ENCODE results near the gene NFIC.
"Not testable (repeated sequence)": the region's sequence is repeated elsewhere in the genome, so short reads cannot be mapped to it uniquely, and the experiment has no call there.

DNA sequence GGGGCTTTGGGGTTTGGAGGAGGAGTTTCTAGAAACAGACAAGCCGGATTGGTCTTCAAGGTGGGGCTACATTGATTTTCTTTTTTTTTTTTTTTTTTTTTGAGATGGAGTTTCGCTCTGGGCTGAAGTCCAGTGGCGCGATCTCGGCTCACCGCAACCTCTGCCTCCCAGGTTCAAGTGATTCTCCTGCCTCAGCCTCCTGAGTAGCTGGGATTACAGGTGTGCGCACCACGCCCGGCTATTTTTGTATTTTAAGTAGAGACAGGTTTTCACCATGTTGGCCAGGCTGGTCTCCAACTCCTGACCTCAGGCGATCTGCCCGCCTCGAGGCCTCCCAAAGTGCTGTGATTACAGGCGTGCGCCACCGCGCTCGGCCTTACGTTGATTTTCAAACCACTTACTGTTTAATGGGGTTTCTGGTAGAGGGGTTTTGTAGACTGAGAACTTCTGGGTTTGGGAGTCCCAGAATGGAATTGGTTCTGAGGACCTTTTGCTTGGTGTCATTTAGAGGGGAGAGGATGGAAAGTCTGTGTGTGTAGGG lies 141.8 kb downstream of the NFIC start:
- TF ChIP-seq POLR2A (IDR thresholded peaks at IDR 0.05; ENCODE audit: extremely low read depth, insufficient read length): not testable (repeated sequence)
- TF ChIP-seq, protein P1, sequence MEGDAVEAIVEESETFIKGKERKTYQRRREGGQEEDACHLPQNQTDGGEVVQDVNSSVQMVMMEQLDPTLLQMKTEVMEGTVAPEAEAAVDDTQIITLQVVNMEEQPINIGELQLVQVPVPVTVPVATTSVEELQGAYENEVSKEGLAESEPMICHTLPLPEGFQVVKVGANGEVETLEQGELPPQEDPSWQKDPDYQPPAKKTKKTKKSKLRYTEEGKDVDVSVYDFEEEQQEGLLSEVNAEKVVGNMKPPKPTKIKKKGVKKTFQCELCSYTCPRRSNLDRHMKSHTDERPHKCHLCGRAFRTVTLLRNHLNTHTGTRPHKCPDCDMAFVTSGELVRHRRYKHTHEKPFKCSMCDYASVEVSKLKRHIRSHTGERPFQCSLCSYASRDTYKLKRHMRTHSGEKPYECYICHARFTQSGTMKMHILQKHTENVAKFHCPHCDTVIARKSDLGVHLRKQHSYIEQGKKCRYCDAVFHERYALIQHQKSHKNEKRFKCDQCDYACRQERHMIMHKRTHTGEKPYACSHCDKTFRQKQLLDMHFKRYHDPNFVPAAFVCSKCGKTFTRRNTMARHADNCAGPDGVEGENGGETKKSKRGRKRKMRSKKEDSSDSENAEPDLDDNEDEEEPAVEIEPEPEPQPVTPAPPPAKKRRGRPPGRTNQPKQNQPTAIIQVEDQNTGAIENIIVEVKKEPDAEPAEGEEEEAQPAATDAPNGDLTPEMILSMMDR (IDR thresholded peaks at IDR 0.05; ENCODE audit: low read depth, low read length): not testable (repeated sequence)
